NAMALWA (cell line): ENCODE results near the gene DYNC1I2.
A peak's percentile ranks its signal among the peaks of the same experiment; 100 is the strongest.
"Not testable (repeated sequence)": the region's sequence is repeated elsewhere in the genome, so short reads cannot be mapped to it uniquely, and the experiment has no call there.

ENCODE experiments used
- DNase-seq: peaks from one replicate; pipeline ENCODE4 v3.0.0-alpha.2; 2015; ENCODE audit warnings: low spot score

Gene DYNC1I2

GRCh38 chr2:171712051-171712450 lies 24.8 kb downstream of the DYNC1I2 start:
- no peak for DNase-seq

DNA sequence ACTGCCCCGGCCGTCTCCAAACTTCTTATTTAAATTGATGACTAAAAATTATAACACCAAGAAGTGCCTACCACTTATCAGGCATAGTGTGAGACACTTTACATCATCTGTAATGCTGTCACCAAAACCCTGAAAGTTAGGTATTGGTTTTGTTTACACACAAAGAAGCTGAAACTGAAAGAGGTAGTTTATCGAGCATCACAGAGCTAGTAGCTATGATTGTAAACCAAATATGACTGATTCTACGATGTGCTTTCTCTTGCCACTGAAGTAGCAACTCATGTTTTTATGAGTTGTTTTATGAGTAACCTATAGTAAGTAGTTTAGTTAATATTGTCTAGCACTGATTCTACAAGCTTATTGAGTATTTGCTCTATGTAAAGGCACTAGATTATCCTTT lies 31.5 kb downstream of the DYNC1I2 start:
- DNase-seq: no peak

DNA sequence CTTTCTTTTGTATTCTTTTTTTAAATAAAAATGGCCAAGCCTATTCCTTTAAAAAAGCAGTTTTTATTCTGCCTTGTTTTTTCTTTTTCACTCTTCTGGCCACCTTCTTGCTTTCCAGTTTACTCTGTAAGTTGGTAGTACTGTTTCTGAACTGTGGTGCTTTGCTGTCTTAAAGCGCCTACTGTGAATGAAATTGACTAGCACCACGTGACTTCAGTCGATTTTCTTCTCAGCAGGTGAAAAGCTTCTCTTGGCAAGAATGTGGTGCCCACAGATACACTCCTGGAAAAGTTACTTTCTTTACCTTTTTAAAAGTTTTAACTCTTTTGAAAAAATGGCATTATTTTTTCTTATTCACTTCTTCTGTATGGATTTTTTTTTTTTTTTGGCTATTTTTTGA lies 32.4 kb downstream of the DYNC1I2 start:
- DNase-seq: no peak

DNA sequence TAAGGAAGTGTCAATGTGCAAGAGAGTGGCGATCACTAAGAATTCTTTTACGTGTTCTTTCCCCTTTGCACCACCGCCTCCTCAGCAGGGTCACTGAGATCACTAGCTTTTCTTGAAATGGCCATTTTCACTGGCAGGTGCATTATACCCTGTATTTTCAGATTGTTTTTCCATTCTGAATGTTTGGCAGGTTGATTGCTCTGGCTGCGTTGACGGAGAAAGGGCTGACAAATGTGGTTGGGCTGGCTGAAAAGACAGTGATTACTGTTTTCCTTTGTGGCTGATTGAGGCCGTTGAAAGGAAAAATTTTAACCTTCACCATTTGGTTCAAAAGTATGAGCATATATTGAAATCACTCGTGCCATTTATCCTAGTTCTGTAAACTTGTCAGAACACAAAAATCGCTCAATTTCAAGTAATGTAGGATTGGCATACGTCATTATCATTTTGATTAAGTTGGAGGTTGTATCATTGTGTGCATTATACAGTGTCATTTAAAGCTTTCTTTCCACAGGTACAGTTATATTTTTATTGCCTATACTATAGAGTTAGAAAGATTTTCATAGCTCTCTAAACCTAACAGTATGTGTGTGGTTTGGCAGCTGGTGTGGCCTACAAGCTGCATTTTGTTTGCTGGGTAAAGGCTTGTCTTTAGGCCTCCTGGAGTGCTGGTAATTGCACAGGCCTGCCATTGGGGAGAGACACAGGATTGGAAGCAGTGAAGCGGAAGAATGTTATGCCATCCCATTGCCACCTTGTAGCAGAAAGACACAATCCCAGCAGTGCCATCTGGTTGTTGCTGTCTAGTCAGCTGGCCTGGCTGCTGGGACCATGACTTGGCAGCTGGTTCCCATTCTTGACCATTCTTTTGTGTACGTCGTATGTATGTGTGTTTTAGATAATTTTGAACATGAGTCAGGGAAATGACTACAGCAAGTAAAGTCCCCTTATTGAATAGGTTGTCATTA lies 36.7 kb downstream of the DYNC1I2 start:
- no peak for DNase-seq

GRCh38 chr2:171726847-171727450 lies 39.7 kb downstream of the DYNC1I2 start:
- no peak for DNase-seq

DNA sequence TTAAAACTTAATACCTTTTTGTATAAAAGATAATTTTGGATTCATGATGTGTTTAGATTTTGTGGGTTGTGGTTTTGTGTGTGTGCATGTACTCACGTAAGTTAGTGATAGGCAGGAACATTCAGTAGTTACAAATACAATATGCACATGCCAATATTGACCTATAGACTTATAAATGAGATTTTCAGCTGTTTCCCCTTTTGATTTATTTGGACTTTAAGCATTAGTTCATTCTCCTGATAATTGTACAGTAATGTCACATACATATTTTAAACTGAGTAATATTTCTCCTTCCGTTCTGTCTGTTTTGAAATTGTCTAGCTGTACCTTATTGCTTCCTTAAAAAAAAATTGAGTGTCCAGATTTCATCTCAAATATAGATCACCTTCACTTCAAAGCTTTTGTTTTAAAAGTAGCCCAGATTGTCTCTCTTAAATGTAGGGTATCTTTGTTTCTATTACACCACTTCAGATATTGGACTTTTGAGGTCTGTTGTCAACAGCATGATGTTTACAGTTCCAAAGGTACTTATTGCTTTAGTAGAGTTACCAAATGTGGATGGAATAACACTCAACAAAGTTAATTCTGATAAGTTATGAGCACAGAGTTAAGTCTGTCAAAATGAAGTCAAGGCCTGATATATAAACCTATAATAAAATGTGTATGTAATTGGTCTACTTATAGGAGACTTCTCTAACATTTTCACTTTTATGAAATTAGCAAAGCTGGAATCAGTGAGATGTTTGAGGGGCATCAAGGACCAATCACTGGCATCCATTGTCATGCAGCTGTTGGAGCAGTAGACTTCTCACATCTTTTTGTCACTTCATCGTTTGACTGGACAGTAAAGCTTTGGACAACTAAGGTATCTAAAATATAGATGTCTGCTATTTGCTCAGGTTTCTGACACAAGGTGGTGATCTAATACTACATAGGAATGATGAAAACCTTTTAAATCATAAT lies 42.0 kb downstream of the DYNC1I2 start:
- DNase-seq: no peak

GRCh38 chr2:171729952-171730317 lies 42.7 kb downstream of the DYNC1I2 start:
- no peak for DNase-seq

GRCh38 chr2:171735991-171736710 lies 48.9 kb downstream of the DYNC1I2 start:
- no peak for DNase-seq

GRCh38 chr2:171741189-171741588 lies 53.9 kb downstream of the DYNC1I2 start:
- peak; percentile 39 for DNase-seq

DNA sequence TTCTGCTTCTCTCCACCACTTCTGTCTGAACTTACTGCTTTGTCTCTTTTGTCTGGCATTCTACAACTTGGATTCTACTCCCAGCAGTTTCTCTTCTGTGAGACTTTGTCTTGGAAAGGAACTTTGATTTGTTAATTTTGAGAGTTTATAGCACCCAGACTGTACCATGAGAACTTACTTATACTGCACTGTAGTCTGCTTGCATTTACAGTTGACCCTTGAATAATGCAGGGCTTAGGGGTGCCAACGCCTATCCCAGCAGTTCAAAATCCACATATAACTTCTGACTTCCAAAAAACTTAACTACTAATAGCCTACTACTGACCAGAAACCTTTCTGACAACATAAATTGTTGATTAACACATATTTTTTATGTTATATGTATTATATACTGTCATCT lies 55.5 kb downstream of the DYNC1I2 start:
- no peak for DNase-seq

DNA sequence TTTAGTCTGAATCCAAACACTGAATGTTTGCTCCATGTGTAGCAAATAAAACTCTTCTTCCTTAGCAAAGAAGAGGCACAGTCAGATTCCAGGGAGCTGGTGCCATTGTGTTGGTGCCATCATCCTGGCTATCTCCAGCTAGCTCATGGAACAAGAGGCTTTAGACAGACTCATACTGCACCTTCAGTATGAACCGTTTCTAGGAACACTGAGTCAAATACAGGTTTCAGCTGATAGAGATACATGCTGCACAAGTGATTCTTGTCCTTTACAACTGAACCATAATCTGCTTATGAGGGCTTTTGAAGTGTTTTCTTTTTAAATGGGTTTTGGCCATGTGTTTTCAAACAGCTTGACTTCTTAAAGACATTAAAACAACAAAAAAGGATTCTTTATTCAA lies 57.9 kb downstream of the DYNC1I2 start:
- no peak for DNase-seq

DNA sequence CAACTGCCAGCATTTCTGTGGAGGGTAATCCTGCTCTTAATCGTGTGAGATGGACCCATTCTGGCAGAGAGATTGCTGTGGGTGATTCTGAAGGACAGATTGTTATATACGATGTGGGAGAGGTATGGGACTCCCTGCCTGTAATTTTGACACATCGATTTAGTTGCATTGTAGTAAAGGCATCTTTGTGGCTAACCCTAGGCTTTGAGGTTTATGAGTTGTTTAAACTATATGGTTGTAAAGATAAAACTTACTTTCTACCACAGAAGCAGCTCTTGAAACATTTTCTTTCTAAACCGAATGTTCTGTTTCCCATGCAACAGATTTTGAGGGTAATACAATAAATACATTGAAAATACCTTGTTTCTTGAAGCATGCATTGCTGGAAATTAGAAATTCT lies 58.5 kb downstream of the DYNC1I2 start:
- no peak for DNase-seq

- DNase-seq: no peak
These were observed 60.1 kb downstream of the DYNC1I2 start for GRCh38 chr2:171747371-171747770.

GRCh38 chr2:171754254-171754939 lies 67.1 kb downstream of the DYNC1I2 start:
- peak; percentile 11 for DNase-seq

- not testable (repeated sequence) for DNase-seq
These were observed 71.5 kb downstream of the DYNC1I2 start for GRCh38 chr2:171758762-171759161.

- not testable (repeated sequence) for DNase-seq
These were observed 73.9 kb downstream of the DYNC1I2 start for GRCh38 chr2:171761176-171761575.

DNA sequence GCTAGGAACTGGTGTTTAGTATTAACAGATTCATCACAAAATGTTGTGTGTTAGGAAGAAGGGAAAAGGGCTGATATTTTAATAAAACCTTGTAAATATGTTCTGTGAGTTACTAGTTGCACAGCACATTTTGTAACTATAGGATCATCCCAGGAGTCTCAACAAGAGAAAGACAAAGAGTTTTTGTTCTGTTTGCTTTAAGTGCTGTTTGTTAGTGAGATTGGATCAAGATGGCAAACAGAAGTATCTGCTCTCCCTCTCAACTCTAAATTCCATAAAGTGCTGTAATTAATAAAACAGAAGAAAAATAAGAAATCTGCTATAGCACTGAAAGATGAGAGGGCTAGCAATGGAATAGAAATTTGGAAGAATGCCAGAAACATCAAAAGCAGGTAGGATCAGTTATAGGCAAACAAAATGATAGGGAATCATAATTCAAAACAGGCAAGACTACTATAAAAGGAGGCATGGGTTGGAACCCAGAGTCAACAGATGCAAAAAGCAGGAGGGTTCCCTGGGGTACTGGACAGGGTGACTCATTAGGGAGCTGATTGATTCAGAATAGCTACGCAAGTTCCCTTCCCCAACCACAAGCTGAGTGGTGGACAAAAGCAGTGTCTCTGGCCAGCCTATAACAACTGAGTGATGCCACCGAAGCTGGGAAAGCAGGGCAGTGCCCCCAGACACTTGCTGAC lies 75.8 kb downstream of the DYNC1I2 start:
- no peak for DNase-seq

DNA sequence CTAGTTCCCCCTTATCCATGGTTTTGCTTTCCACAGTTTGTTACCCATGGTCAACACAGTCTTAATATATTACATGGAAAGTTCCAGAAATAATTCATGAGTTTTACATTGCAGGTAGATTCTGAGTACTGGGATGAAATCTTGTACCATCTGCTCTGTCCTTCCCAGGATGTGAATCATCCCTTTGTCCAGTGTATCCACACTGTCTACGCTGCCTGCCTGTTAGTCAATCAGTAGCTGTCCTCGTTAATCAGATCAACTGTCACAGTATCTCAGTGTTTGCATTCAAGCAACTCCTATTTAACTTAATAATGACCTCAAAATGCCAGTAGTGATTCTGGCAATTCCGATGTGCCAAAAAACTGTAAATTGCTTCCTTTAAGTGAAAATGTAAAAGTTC lies 76.3 kb downstream of the DYNC1I2 start:
- DNase-seq: no peak

DNA sequence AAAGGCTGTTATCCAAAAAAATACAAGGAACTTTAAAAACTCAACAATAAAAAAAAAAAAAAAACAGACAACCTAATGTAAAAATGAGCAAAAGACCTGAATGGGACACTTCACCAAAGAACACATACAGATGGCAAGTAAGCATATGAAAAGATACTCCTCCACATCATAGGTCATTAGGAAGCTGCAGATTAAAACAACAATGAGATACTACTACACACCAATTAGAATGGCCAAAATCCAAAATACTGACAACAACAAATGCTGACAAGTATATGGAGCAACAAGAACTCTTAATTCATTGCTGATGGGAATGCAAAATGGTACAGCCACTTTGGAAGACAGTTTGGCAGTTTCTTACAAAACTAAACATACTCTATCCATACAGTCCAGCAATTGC lies 84.2 kb downstream of the DYNC1I2 start:
- no peak for DNase-seq

GRCh38 chr2:171772373-171772772 lies 85.1 kb downstream of the DYNC1I2 start:
- no peak for DNase-seq
